Body of pancreas (tissue), 4 donors: ENCODE data around the gene STAT4. TPM values are rescaled to one million over a fixed set of nuclear protein-coding genes. Genes with fewer than 3 reads are reported as not detected.

Experiments used
- ATAC-seq: fragments of 150-250 bp; one replicate; pipeline ENCODE4 v1.9.1; 2016
- DNase-seq, 4 donors: peaks; one replicate each; pipeline ENCODE4 v3.0.0-alpha.2; 2019
- H3K27ac ChIP-seq, 4 donors: fragments of 200-600 bp; sonication (generic); 1 replicate in 3 of 4; 2 replicates in 1 of 4; pipeline versions ENCODE4 v1.5.1 to v1.6.1; 2016 to 2019; ENCODE audit warnings: mild to moderate bottlenecking in 1 of 4, mixed read lengths in 1 of 4, moderate library complexity in 1 of 4
- H3K27me3 ChIP-seq, 2 donors: fragments of 200-600 bp; sonication (generic); one replicate each; pipeline ENCODE4 v1.6.0; 2016; ENCODE audit warnings: mild to moderate bottlenecking in 1 of 2
- H3K36me3 ChIP-seq, 2 donors: fragments of 200-600 bp; sonication (generic); replicated peaks in 1 of 2; 2 replicates each; pipeline ENCODE4 v1.5.1; 2016; ENCODE audit warnings: low read depth in 2 of 2; ENCODE audit not compliant: insufficient read depth in 1 of 2
- H3K4me1 ChIP-seq: fragments of 200-600 bp; sonication (generic); one replicate; pipeline ENCODE4 v1.6.0; 2016
- H3K4me3 ChIP-seq, 2 donors: fragments of 200-600 bp; sonication (generic); 1 replicate in 1 of 2; 2 replicates in 1 of 2; pipeline ENCODE4 v1.5.1; 2016 to 2019
- H3K9me3 ChIP-seq, 3 donors: fragments of 200-600 bp; sonication (generic); 1 replicate in 2 of 3; 2 replicates in 1 of 3; pipeline ENCODE4 v1.5.1; 2016
- POLR2A ChIP-seq, 3 donors: fragments of 450-650 bp; IDR thresholded peaks; one replicate each; pipeline ENCODE4 v1.6.1; 2016; ENCODE audit warnings: antibody characterized with exemption in 3 of 3, mild to moderate bottlenecking in 2 of 3
- WGBS, 2 donors: methylation state at CpG; one replicate each; pipeline ENCODE4 v1.1.5; 2017; 5-methylcytosine and 5-hydroxymethylcytosine counted together
- intact Hi-C: fragments of 100-400 bp; cut with DNase I; formaldehyde crosslinking; loops from one replicate; pipeline ENCODE4 v1.15.1; 2023
- total RNA-seq, 2 donors: library from RNA; depleted of rRNA; stranded (reverse); fragments of >200 nt; gene quantifications; one replicate each; pipeline ENCODE4 v1.1.0, GENCODE V29; 2016
- TF ChIP-seq, protein P1 (sequence below), 7 experiments: fragments of 450-650 bp in 4 of 7; fragments of 200-600 bp in 3 of 7; sonication (generic) in 3 of 7; IDR thresholded peaks; one replicate each; pipeline ENCODE4 v1.5.1; 2016 to 2019; ENCODE audit warnings: antibody characterized with exemption in 7 of 7

STAT4 gene
- total RNA-seq, 2 donors from 2014 or later = 0.52 to 2.6 TPM

DNA sequence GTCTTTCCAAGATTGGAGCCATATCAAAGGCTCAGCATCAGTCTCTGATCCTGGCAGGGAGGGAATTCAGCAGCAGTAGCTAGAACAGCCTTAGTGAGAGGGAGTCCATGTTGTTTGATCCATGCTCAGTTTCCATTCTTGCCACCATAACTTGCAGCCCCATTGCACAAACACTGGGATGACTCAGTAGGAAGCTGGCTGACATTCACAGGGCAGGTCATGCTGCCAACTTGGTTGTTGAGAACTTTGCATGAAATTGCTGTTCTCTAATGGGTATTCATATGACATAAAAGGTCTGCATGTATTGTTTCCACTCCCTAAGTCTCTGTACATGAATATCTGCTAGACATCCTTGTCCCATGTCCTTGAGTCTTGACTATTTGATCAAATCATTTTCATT is 29.9 kb upstream of the STAT4 start:
- Histone ChIP-seq H3K27me3 (no peaks in the 10 kb centered on the region), H3K4me1 (peaks cover 10% of the 10 kb centered on the region), H3K36me3 (no peaks in the 10 kb centered on the region), H3K27ac (no peak overlapping the region), H3K9me3 (no peaks in the 10 kb centered on the region), H3K4me3 (no peak overlapping the region)
- DNase-seq = peak in 1 of 4 donors; percentile 16
- intact Hi-C loops = no loop called here
- no peak for TF ChIP-seq POLR2A (IDR thresholded peaks at IDR 0.05)
- TF ChIP-seq, protein P1, sequence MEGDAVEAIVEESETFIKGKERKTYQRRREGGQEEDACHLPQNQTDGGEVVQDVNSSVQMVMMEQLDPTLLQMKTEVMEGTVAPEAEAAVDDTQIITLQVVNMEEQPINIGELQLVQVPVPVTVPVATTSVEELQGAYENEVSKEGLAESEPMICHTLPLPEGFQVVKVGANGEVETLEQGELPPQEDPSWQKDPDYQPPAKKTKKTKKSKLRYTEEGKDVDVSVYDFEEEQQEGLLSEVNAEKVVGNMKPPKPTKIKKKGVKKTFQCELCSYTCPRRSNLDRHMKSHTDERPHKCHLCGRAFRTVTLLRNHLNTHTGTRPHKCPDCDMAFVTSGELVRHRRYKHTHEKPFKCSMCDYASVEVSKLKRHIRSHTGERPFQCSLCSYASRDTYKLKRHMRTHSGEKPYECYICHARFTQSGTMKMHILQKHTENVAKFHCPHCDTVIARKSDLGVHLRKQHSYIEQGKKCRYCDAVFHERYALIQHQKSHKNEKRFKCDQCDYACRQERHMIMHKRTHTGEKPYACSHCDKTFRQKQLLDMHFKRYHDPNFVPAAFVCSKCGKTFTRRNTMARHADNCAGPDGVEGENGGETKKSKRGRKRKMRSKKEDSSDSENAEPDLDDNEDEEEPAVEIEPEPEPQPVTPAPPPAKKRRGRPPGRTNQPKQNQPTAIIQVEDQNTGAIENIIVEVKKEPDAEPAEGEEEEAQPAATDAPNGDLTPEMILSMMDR (IDR thresholded peaks at IDR 0.05) = no peak
- ATAC-seq = no peak

DNA sequence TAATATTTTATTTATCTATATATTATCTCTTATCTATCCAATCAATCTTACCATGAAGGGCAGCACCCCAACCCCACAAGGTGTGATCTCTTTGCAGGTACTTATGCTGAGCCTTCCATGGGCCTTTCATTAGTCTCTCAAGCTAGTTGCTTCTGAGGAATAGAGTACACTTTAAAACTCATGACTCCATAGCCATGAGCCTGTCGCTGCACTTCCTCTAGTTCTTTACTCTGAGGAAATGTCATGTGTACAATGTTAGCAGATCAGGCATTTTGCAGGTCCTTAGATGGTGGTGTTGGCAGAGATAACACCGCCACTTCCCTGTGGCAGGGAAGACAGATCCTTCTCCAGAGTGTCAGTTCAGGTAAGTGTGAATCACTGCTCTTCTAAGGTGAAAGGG is 29.5 kb upstream of the STAT4 start:
- Histone ChIP-seq H3K27ac (no peak overlapping the region), H3K4me3 (no peak overlapping the region), H3K9me3 (no peaks in the 10 kb centered on the region), H3K4me1 (peaks cover 10% of the 10 kb centered on the region), H3K36me3 (no peaks in the 10 kb centered on the region), H3K27me3 (no peaks in the 10 kb centered on the region)
- 93 to 100% methylated on average over 2 of the region's 2 CpGs for WGBS, 2 donors
- no peak for TF ChIP-seq POLR2A (IDR thresholded peaks at IDR 0.05)
- TF ChIP-seq, protein P1 (IDR thresholded peaks at IDR 0.05) = no peak
- intact Hi-C loops = no loop called here
- DNase-seq (no peak), ATAC-seq (no peak)

DNA sequence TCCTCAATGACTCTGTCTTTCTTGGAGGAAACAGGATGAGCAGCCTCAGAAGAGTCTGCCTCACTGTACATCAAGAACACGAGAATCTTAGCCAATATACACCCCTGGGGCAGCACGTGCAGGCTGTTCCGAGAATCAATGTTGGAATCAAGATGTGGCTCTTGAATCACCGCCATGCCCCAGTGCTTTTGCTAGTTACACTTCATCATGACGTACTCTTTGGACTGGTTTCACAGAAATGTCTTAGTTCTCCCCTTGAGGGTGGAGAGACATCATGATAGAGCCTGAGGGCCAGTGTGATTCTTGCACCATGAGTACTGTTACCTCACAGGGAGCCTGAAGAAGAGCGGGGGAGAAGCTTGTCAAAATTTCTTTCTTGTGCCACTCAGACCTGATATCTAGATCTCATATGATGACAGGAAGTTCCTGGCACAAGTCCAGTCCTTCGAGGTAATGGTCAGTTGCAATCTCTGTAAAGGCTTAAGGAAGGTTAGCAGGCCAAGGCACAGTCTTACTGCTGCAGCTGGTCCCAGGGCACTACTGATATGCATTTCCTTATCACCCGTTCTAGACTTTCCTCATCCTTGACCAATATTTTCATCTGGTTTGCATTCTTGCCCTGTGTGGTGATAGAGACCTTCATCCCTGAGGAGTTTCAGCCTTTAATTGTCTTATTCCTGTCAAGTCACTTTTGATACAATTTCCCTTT is 28.2 kb upstream of the STAT4 start:
- intact Hi-C loops = loop anchor here (10.0 kb wide), 1 partner anchor 46 kb away; no protein-coding TSS in a partner anchor
- 54 to 68% methylated on average over 8 of the region's 8 CpGs for WGBS, 2 donors
- H3K9me3 ChIP-seq = no peaks in the 10 kb centered on the region
- H3K27me3 ChIP-seq = no peaks in the 10 kb centered on the region
- H3K27ac ChIP-seq = peak overlapping the region; percentile 12 to 44 (median 36)
- ATAC-seq = peak; percentile 51
- TF ChIP-seq, protein P1 (IDR thresholded peaks at IDR 0.05) = no peak
- TF ChIP-seq POLR2A (IDR thresholded peaks at IDR 0.05) = no peak
- H3K36me3 ChIP-seq = no peaks in the 10 kb centered on the region
- no peak overlapping the region for H3K4me3 ChIP-seq
- H3K4me1 ChIP-seq = peaks cover 5% of the 10 kb centered on the region
- DNase-seq = peak; percentile 22 to 37 (median 27)

DNA sequence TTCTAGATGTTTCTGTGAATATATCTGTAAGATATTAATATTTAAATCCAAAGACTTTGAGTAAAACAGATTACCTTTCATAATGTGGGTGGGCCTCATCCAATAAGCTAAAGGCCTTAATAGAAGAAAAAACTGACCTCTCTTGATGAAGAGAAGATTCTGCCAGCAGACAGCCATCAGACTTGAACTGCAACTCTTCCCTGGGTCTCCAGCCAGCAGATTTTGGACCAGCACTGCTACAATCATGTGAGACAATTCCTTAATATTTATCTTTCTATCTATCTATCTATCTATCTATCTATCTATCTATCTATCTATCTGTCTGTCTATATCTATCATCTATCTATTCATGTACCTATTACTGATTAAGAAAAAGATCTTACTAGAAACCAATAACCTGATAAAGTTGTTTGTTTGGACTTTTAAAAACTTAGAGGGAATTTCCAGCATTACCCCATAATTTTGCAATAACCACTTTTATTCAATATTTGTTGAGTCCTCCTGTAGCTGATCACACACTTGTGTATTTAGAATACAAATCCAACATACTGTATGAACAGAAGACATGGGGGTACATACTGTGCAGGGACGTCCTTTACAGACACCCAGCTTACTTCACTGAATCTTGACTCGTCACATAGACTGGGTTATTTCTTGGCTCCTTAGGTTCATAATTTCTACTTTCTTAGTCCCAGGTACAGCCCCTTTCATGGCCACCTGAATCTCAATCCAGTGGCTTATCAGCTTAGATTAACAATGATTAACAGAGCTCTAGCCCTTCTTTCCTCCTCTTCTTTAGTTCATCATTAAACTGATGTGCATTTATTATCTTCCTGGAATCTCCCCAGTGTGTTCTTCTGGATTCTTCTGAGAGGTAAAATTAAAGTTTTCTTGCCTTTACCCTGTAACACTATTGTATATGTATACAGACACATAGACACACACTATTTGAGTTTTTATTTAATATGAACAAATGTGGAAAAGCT is 27.2 kb upstream of the STAT4 start:
- Histone ChIP-seq H3K4me3 (no peak overlapping the region), H3K36me3 (no peaks in the 10 kb centered on the region), H3K4me1 (peaks cover 5% of the 10 kb centered on the region), H3K9me3 (no peaks in the 10 kb centered on the region), H3K27ac (peak overlapping the region in 2 of 4 donors; percentile 41 to 44), H3K27me3 (no peaks in the 10 kb centered on the region)
- no peak for DNase-seq
- ATAC-seq = peak; percentile 57
- 58 to 61% methylated on average over 2 of the region's 2 CpGs for WGBS, 2 donors
- TF ChIP-seq POLR2A (IDR thresholded peaks at IDR 0.05) = no peak
- TF ChIP-seq, protein P1 (IDR thresholded peaks at IDR 0.05) = no peak
- intact Hi-C loops = loop anchor here (10.0 kb wide), 1 partner anchor 47 kb away; no protein-coding TSS in a partner anchor
